Measurements from ENCODE around the gene RPSA. TPM values are rescaled to one million over a fixed set of nuclear protein-coding genes. Genes with fewer than 3 reads are reported as not detected.

Gene RPSA
- total and polyA plus RNA-seq, 7 experiments from 2014 or later, result 1,357 to 1,898 (median 1,608) TPM

DNA sequence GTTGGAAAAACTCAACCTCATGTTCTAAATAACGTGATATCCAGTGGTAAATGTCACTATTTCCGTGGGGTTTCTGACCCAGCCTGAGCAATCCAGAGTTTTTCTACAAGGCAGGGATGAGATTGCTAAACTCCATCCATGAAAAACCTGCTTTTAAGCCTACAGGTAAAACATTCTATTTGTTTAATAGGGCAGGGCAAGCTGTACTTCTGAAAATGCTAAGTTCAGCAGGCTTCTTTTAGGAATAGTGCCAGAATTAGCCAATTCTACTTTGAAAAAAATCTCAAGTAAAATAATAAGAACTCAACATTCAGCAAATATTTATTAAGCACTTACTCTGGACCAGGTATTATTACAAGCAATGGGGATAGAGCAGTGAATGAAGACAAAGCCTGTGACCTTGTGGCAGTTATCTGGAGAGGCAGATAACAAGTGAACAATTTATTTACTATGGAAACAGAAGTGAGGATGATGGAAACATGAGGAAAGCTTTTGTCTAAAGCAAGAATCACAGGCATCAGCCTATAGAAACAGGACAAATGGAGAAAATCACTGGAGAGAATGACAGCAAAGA lies 13.3 kb downstream of the RPSA start:
- ChIA-PET CTCF (no interaction called here), POLR2A (no interaction called here)
- Histone ChIP-seq H3K27ac (ENCODE audit: low read depth, low read length) (no peak overlapping the region), H3K27me3 (ENCODE audit: control insufficient read depth in 2 of 2, insufficient read depth in 2 of 2, low read length in 2 of 2) (no peaks in the 10 kb centered on the region), H3K4me3 (ENCODE audit: low read length) (no peak overlapping the region), H3K9me3 (ENCODE audit: control insufficient read depth in 2 of 3, low read length in 3 of 3) (no peaks in the 10 kb centered on the region), H3K4me1 (ENCODE audit: control insufficient read depth in 2 of 2, insufficient read depth in 2 of 2, low read length in 2 of 2) (no peaks in the 10 kb centered on the region), H3K36me3 (ENCODE audit: control insufficient read depth in 2 of 3, insufficient read depth in 3 of 3, low read length in 3 of 3) (no peaks in the 10 kb centered on the region)
- no peak for DNase-seq
- H3K9me3 Mint-ChIP-seq, result peaks cover 0 to 2% (median 0%) of the 10 kb centered on the region in 11 donors
- no peak for ATAC-seq
- H3K27ac Mint-ChIP-seq, result no peak overlapping the region
- no peak overlapping the region for H3K4me3 Mint-ChIP-seq
- H3K36me3 Mint-ChIP-seq, result peaks cover 0 to 11% (median 7%) of the 10 kb centered on the region in 5 donors
- H3K4me1 Mint-ChIP-seq, result peaks cover 2 to 12% (median 5%) of the 10 kb centered on the region in 7 donors
- H3K27me3 Mint-ChIP-seq, result peaks cover 3 to 7% (median 5%) of the 10 kb centered on the region in 5 donors
- intact Hi-C loops (cut with micrococcal nuclease), result no loop called here

DNA sequence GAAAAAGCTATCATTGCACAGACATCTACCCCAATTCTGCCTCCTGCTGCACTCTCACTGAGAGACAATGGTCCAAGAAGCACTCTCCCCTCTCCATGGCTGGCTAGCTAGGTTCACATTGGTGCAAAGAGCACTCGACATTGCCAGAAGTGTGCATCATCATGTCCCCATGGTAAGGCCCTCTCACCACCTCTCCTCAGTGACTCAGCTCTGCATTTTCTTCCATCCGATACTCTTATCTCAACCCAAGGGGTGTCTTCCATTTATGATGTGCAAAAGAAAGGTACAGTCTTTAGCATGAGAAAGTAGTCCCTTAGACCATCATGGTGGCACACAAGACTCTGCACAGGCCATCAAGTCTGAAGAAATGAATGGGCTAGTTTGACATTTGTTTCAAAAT lies 14.0 kb downstream of the RPSA start:
- no peak for ATAC-seq
- H3K9me3 ChIP-seq (ENCODE audit: control insufficient read depth in 2 of 3, low read length in 3 of 3), result no peaks in the 10 kb centered on the region
- no peak overlapping the region for H3K4me3 ChIP-seq (ENCODE audit: low read length)
- DNase-seq, result no peak
- Mint-ChIP-seq H3K9me3 (peaks cover 0 to 2% (median 0%) of the 10 kb centered on the region in 11 donors), H3K27ac (no peak overlapping the region), H3K4me1 (peaks cover 2 to 12% (median 5%) of the 10 kb centered on the region in 7 donors), H3K36me3 (peaks cover 0 to 11% (median 7%) of the 10 kb centered on the region in 5 donors), H3K27me3 (peaks cover 3 to 7% (median 5%) of the 10 kb centered on the region in 5 donors), H3K4me3 (no peak overlapping the region)
- H3K4me1 ChIP-seq (ENCODE audit: control insufficient read depth in 2 of 2, insufficient read depth in 2 of 2, low read length in 2 of 2), result no peaks in the 10 kb centered on the region
- no peak overlapping the region for H3K27ac ChIP-seq (ENCODE audit: low read depth, low read length)
- ChIA-PET CTCF (no interaction called here), POLR2A (no interaction called here)
- intact Hi-C loops (cut with micrococcal nuclease), result no loop called here
- H3K27me3 ChIP-seq (ENCODE audit: control insufficient read depth in 2 of 2, insufficient read depth in 2 of 2, low read length in 2 of 2), result no peaks in the 10 kb centered on the region
- H3K36me3 ChIP-seq (ENCODE audit: control insufficient read depth in 2 of 3, insufficient read depth in 3 of 3, low read length in 3 of 3), result no peaks in the 10 kb centered on the region

- H3K36me3 ChIP-seq (ENCODE audit: control insufficient read depth in 2 of 3, insufficient read depth in 3 of 3, low read length in 3 of 3), result no peaks in the 10 kb centered on the region
- H3K4me3 ChIP-seq (ENCODE audit: low read length), result no peak overlapping the region
- ChIA-PET POLR2A (no interaction called here), CTCF (interaction anchor here (1.4 kb wide), 1 partner anchor 24 kb away, joined by 3 read pairs; no protein-coding TSS in a partner anchor)
- no peaks in the 10 kb centered on the region for H3K4me1 ChIP-seq (ENCODE audit: control insufficient read depth in 2 of 2, insufficient read depth in 2 of 2, low read length in 2 of 2)
- peaks cover 0 to under 1% (median 0%) of the 10 kb centered on the region in 7 donors for H3K4me1 Mint-ChIP-seq
- peaks cover 0 to 7% (median 3%) of the 10 kb centered on the region in 5 donors for H3K27me3 Mint-ChIP-seq
- H3K4me3 Mint-ChIP-seq, result no peak overlapping the region
- H3K9me3 Mint-ChIP-seq, result peaks cover 0 to 2% (median 0%) of the 10 kb centered on the region in 11 donors
- DNase-seq (no peak), ATAC-seq (no peak)
- no peaks in the 10 kb centered on the region for H3K9me3 ChIP-seq (ENCODE audit: control insufficient read depth in 2 of 3, low read length in 3 of 3)
- no peaks in the 10 kb centered on the region for H3K27me3 ChIP-seq (ENCODE audit: control insufficient read depth in 2 of 2, insufficient read depth in 2 of 2, low read length in 2 of 2)
- intact Hi-C loops (cut with micrococcal nuclease), result no loop called here
- no peak overlapping the region for H3K27ac ChIP-seq (ENCODE audit: low read depth, low read length)
- H3K36me3 Mint-ChIP-seq, result peaks cover 0 to 11% (median 7%) of the 10 kb centered on the region in 5 donors
- H3K27ac Mint-ChIP-seq, result no peak overlapping the region
These were observed 17.0 kb downstream of the RPSA start for GRCh38 chr3:39423436-39423970.

GRCh38 chr3:39426312-39426711 lies 19.8 kb downstream of the RPSA start:
- H3K4me1 Mint-ChIP-seq, result no peaks in the 10 kb centered on the region
- ATAC-seq, result no peak
- POLR2A ChIA-PET, result no interaction called here
- peaks cover 0 to 15% (median 5%) of the 10 kb centered on the region in 5 donors for H3K27me3 Mint-ChIP-seq
- DNase-seq, result no peak
- intact Hi-C loops (cut with micrococcal nuclease), result no loop called here
- no peaks in the 10 kb centered on the region for H3K36me3 ChIP-seq (ENCODE audit: control insufficient read depth in 2 of 3, insufficient read depth in 3 of 3, low read length in 3 of 3)
- no peaks in the 10 kb centered on the region for H3K4me1 ChIP-seq (ENCODE audit: control insufficient read depth in 2 of 2, insufficient read depth in 2 of 2, low read length in 2 of 2)
- H3K9me3 Mint-ChIP-seq, result no peaks in the 10 kb centered on the region
- no peak overlapping the region for H3K27ac Mint-ChIP-seq
- CTCF ChIA-PET, result no interaction called here
- no peaks in the 10 kb centered on the region for H3K27me3 ChIP-seq (ENCODE audit: control insufficient read depth in 2 of 2, insufficient read depth in 2 of 2, low read length in 2 of 2)
- H3K27ac ChIP-seq (ENCODE audit: low read depth, low read length), result no peak overlapping the region
- H3K4me3 ChIP-seq (ENCODE audit: low read length), result no peak overlapping the region
- H3K4me3 Mint-ChIP-seq, result no peak overlapping the region
- peaks cover 0 to 5% (median 1%) of the 10 kb centered on the region in 5 donors for H3K36me3 Mint-ChIP-seq
- H3K9me3 ChIP-seq (ENCODE audit: control insufficient read depth in 2 of 3, low read length in 3 of 3), result no peaks in the 10 kb centered on the region

DNA sequence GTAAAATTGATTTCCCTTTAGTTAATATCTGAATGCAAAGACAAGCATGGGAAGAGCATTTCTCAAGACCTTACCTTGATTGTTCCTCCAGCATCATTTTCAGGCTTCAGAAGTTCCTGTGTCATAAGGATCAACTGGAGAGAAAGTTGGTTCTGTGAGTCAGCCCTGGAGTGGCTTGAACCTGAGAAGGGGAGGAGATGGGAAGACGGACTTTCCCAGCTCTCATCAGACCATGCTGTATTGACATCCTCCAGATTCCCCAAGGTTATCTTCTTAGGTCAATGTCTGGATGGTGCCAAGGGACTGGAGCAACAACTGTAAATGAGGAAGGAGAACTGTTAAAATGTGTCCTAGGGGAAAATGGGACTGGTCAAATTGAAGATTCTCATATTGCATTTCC lies 21.0 kb downstream of the RPSA start:
- H3K27me3 Mint-ChIP-seq, result peaks cover 0 to 15% (median 5%) of the 10 kb centered on the region in 5 donors
- no peak for ATAC-seq
- H3K36me3 Mint-ChIP-seq, result no peaks in the 10 kb centered on the region
- H3K4me1 Mint-ChIP-seq, result no peaks in the 10 kb centered on the region
- H3K4me3 ChIP-seq (ENCODE audit: low read length), result no peak overlapping the region
- no peak overlapping the region for H3K27ac Mint-ChIP-seq
- no peaks in the 10 kb centered on the region for H3K27me3 ChIP-seq (ENCODE audit: control insufficient read depth in 2 of 2, insufficient read depth in 2 of 2, low read length in 2 of 2)
- POLR2A ChIA-PET, result no interaction called here
- no peak overlapping the region for H3K27ac ChIP-seq (ENCODE audit: low read depth, low read length)
- no peak overlapping the region for H3K4me3 Mint-ChIP-seq
- intact Hi-C loops (cut with micrococcal nuclease), result no loop called here
- no peaks in the 10 kb centered on the region for H3K4me1 ChIP-seq (ENCODE audit: control insufficient read depth in 2 of 2, insufficient read depth in 2 of 2, low read length in 2 of 2)
- no peak for DNase-seq
- no peaks in the 10 kb centered on the region for H3K36me3 ChIP-seq (ENCODE audit: control insufficient read depth in 2 of 3, insufficient read depth in 3 of 3, low read length in 3 of 3)
- H3K9me3 Mint-ChIP-seq, result no peaks in the 10 kb centered on the region
- CTCF ChIA-PET, result no interaction called here
- H3K9me3 ChIP-seq (ENCODE audit: control insufficient read depth in 2 of 3, low read length in 3 of 3), result no peaks in the 10 kb centered on the region

GRCh38 chr3:39428745-39429201 lies 22.3 kb downstream of the RPSA start:
- Histone ChIP-seq H3K36me3 (ENCODE audit: control insufficient read depth in 2 of 3, insufficient read depth in 3 of 3, low read length in 3 of 3) (no peaks in the 10 kb centered on the region), H3K27me3 (ENCODE audit: control insufficient read depth in 2 of 2, insufficient read depth in 2 of 2, low read length in 2 of 2) (no peaks in the 10 kb centered on the region), H3K9me3 (ENCODE audit: control insufficient read depth in 2 of 3, low read length in 3 of 3) (no peaks in the 10 kb centered on the region), H3K27ac (ENCODE audit: low read depth, low read length) (no peak overlapping the region), H3K4me3 (ENCODE audit: low read length) (no peak overlapping the region), H3K4me1 (ENCODE audit: control insufficient read depth in 2 of 2, insufficient read depth in 2 of 2, low read length in 2 of 2) (no peaks in the 10 kb centered on the region)
- no peaks in the 10 kb centered on the region for H3K36me3 Mint-ChIP-seq
- DNase-seq (no peak), ATAC-seq (no peak)
- H3K4me1 Mint-ChIP-seq, result no peaks in the 10 kb centered on the region
- H3K4me3 Mint-ChIP-seq, result no peak overlapping the region
- ChIA-PET CTCF (interaction anchor here (1.0 kb wide), 1 partner anchor 19 kb away, joined by 4 read pairs; no protein-coding TSS in a partner anchor), POLR2A (no interaction called here)
- H3K27ac Mint-ChIP-seq, result no peak overlapping the region
- intact Hi-C loops (cut with micrococcal nuclease), result no loop called here
- H3K9me3 Mint-ChIP-seq, result no peaks in the 10 kb centered on the region
- peaks cover 0 to 15% (median 5%) of the 10 kb centered on the region in 5 donors for H3K27me3 Mint-ChIP-seq

GRCh38 chr3:39429466-39429865 lies 22.9 kb downstream of the RPSA start:
- no peaks in the 10 kb centered on the region for H3K36me3 Mint-ChIP-seq
- H3K4me1 ChIP-seq (ENCODE audit: control insufficient read depth in 2 of 2, insufficient read depth in 2 of 2, low read length in 2 of 2), result no peaks in the 10 kb centered on the region
- H3K9me3 Mint-ChIP-seq, result no peaks in the 10 kb centered on the region
- H3K27ac ChIP-seq (ENCODE audit: low read depth, low read length), result no peak overlapping the region
- no peak for ATAC-seq
- no peak overlapping the region for H3K27ac Mint-ChIP-seq
- POLR2A ChIA-PET, result no interaction called here
- no peak for DNase-seq
- no peaks in the 10 kb centered on the region for H3K27me3 ChIP-seq (ENCODE audit: control insufficient read depth in 2 of 2, insufficient read depth in 2 of 2, low read length in 2 of 2)
- peaks cover 0 to 15% (median 5%) of the 10 kb centered on the region in 5 donors for H3K27me3 Mint-ChIP-seq
- H3K4me1 Mint-ChIP-seq, result no peaks in the 10 kb centered on the region
- CTCF ChIA-PET, result no interaction called here
- H3K4me3 Mint-ChIP-seq, result no peak overlapping the region
- intact Hi-C loops (cut with micrococcal nuclease), result no loop called here
- no peak overlapping the region for H3K4me3 ChIP-seq (ENCODE audit: low read length)
- H3K9me3 ChIP-seq (ENCODE audit: control insufficient read depth in 2 of 3, low read length in 3 of 3), result no peaks in the 10 kb centered on the region
- H3K36me3 ChIP-seq (ENCODE audit: control insufficient read depth in 2 of 3, insufficient read depth in 3 of 3, low read length in 3 of 3), result no peaks in the 10 kb centered on the region
